HG03097 (cell line): ENCODE data around the gene KCNK3.

Experiments
- ATAC-seq: cut with Tn5 transposase; IDR thresholded peaks from one replicate; pipeline ENCODE4 v1.9.1; 2021; ENCODE audit not compliant: unreplicated experiment, low FRiP score

KCNK3 gene

DNA sequence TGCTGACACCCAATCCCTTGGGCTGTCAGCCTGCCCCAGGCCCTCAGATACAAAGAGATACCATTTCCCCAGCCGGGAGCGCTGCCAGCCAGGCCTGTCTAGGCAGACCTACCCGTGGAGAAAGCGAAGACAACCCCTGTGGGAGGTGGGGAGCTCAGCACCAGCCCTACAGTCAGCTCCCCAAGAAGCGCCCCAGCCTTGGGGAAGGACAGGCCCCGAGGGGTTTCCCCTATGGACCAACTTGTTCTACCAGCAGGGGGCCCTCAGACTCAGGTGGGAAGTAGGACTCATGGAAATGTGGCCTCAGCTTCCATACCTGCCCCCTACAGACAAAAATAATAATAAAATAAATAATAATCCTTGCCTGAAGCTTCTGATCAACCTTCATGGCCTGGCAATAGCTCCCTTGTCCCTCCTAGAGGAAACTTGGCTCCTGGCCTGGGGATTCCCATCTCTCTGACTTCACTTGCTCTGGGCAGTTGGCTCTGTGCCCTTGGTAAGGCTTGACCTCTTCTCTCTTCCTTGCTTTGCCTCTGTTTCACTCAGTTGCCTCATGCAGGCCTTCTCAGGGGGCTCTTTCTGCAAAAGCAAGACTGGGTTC is 78.6 kb downstream of the KCNK3 start:
- no peak for ATAC-seq

DNA sequence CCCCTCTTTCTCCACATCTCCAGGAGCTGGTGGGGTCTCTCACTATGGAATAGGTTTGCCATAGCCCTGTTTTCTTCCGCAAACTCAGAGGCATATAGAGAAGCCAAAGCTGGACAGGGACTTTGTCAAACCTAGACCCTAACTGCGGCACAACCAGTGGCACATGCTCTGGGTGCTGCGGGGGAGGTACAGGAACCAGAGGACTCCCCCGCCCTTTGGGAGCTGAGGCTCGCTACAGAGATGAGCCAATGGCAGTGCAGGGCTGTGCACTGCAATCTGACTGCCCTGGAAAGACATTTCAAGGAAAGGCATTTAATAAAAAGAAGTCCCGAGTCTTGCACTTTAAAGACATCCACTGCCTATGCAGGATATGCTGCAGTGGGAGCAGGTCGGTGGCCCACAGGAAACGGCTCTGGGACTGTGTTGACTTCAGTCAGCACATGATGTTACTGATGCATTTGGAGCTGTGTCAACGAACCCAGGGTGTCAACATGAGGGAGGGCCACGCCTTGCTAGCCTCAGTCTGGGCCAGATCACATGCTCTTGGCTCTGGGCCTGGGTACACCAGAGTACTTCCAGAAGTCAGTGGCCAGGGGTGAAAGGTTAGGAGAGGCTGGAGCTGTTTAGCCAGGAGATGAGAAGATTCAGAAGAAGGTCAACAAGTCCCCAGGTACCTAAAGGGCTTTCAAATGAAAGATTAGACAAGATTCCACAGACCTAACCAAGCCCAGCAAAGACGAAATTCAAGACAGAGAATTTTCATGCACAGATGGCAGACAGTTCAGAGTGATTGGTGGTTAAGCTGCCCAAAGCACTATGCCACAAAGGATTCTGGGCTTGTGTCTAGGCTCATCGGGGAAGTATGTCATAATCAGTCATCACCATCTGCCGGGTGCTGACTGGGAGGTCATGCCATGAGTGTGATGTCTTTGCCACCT is 79.8 kb downstream of the KCNK3 start:
- ATAC-seq: no peak

DNA sequence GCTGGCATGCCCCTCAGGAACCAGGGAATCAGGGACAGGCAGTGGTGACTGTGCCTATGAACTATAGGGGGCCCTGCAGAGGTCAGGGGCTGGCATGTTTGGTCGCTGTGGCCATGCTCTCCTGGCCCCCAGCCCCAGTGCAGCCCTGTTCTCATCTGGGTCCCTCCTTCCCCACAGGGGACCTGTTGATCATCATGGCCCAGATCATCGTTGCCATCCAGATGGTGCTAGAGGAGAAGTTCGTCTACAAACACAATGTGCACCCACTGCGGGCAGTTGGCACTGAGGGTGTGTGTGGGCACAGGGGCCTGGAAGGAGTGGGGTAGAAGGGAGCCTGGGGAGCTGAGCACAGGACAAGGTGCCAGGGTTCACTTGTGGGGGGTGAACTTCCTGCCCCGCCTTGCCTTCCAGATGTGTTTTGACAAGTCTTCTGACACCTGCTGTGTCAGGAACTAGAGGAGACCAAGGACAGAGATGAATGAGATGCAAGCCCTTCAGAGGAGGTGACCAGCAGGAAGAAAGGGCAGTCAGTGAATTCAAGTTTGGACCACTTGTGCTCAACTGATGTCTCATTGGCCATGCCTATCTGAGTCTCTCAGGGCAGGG is 83.8 kb downstream of the KCNK3 start:
- ATAC-seq: no peak

DNA sequence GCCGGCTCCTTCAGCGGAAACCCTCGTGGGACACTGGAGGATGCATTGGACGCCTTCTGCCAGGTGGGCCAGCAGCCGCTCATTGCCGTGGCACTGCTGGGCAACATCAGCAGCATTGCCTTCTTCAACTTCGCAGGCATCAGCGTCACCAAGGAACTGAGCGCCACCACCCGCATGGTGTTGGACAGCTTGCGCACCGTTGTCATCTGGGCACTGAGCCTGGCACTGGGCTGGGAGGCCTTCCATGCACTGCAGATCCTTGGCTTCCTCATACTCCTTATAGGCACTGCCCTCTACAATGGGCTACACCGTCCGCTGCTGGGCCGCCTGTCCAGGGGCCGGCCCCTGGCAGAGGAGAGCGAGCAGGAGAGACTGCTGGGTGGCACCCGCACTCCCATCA is 85.6 kb downstream of the KCNK3 start:
- no peak for ATAC-seq

DNA sequence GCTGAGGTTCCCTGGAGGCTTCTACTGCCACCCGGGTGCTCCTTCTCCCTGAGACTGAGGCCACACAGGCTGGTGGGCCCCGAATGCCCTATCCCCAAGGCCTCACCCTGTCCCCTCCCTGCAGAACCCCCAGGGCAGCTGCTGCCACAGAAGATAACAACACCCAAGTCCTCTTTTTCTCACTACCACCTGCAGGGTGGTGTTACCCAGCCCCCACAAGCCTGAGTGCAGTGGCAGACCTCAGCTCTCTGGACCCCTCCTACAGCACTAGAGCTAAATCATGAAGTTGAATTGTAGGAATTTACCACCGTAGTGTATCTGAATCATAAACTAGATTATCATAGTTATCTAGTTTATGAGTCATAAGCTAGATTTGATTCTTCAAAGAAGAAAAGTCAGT is 86.0 kb downstream of the KCNK3 start:
- no peak for ATAC-seq

DNA sequence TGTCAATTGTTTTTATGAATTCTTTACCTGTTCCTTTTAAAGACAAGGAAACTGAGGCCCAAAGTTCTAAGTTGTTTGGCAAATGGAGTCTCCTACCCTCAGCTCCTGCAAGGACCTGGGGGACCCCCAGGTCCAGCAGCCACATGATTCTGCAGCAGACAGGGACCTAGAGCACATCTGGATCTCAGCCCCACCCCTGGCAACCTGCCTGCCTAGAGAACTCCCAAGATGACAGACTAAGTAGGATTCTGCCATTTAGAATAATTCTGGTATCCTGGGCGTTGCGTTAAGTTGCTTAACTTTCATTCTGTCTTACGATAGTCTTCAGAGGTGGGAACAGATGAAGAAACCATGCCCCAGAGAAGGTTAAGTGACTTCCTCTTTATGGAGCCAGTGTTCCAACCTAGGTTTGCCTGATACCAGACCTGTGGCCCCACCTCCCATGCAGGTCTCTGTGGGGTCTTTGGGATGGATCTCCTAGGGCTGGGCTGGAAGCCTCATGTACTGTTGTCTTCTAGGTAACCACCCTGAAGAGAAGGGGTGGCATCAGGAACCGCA is 87.8 kb downstream of the KCNK3 start:
- no peak for ATAC-seq
